Lower lobe of right lung (tissue), 2 donors: Measurements from ENCODE around the gene FBN1. TPM values are rescaled to one million over a fixed set of nuclear protein-coding genes. Genes with fewer than 3 reads are reported as not detected.

ENCODE experiments used
- ATAC-seq, 2 donors: fragments of 200-7000 bp; cut with Tn5 transposase; one replicate each; pipeline ENCODE4 v1.9.1; 2020 to 2022; ENCODE audit warnings: mild to moderate bottlenecking in 2 of 2, moderate library complexity in 2 of 2
- DNase-seq: peaks from one replicate; pipeline ENCODE4 v3.0.0-alpha.2; 2020
- H3K27ac ChIP-seq: fragments of 200-600 bp; one replicate; pipeline ENCODE4 v1.8.0; 2022
- H3K27me3 ChIP-seq: fragments of 200-600 bp; one replicate; pipeline ENCODE4 v1.8.0; 2022; ENCODE audit warnings: low read depth
- H3K36me3 ChIP-seq: fragments of 200-600 bp; one replicate; pipeline ENCODE4 v1.8.0; 2022; ENCODE audit warnings: mild to moderate bottlenecking
- H3K4me1 ChIP-seq: fragments of 200-600 bp; one replicate; pipeline ENCODE4 v1.8.0; 2022
- H3K4me3 ChIP-seq: fragments of 200-600 bp; one replicate; pipeline ENCODE4 v1.8.0; 2022; ENCODE audit warnings: mild to moderate bottlenecking
- H3K9me3 ChIP-seq: fragments of 200-600 bp; one replicate; pipeline ENCODE4 v1.8.0; 2022
- intact Hi-C: fragments of 100-400 bp; cut with DNase I; formaldehyde crosslinking; loops from one replicate; pipeline ENCODE4 v1.11.0; 2022
- total RNA-seq: library from RNA; stranded (reverse); fragmentation: NEBNext Ultra II Directional; extraction: Animal tissue kit (Norgen Biotek cat#: 25700); gene quantifications from one replicate; pipeline ENCODE4 v1.2.1, GENCODE V29; 2021
- TF ChIP-seq, protein P1 (sequence below): fragments of 200-600 bp; IDR thresholded peaks from one replicate; pipeline ENCODE4 v1.8.0; 2022; ENCODE audit warnings: antibody characterized with exemption, mild to moderate bottlenecking
- donor health status: DM: no; HTN: yes; CAD: no; lungs with severe emphysema.

FBN1 gene
- total RNA-seq, 1 donor from 2014 or later = 75.3 TPM

DNA sequence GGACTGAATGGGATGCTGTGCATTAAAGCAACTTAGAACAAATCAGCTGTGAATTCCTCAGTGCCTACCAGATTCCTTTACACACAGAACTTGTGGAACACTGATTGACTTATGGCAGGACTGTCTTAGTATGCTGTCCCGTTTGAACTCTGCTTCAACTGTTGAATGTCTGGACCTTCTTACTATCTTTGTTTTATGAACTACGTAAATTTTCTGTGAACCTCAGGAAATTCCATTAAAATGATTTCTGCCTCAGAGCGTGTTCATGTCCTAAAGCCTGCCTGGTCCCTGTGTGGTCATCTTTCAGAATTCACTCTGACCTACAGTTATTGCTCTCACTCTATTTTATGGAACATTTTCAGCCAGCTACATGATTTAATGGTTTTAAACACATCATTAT lies 29.4 kb upstream of the FBN1 start:
- Histone ChIP-seq H3K4me3 (no peak overlapping the region), H3K36me3 (no peaks in the 10 kb centered on the region), H3K4me1 (no peaks in the 10 kb centered on the region), H3K27ac (no peak overlapping the region), H3K27me3 (no peaks in the 10 kb centered on the region), H3K9me3 (no peaks in the 10 kb centered on the region)
- intact Hi-C loops = no loop called here
- ATAC-seq = no peak
- TF ChIP-seq, protein P1, sequence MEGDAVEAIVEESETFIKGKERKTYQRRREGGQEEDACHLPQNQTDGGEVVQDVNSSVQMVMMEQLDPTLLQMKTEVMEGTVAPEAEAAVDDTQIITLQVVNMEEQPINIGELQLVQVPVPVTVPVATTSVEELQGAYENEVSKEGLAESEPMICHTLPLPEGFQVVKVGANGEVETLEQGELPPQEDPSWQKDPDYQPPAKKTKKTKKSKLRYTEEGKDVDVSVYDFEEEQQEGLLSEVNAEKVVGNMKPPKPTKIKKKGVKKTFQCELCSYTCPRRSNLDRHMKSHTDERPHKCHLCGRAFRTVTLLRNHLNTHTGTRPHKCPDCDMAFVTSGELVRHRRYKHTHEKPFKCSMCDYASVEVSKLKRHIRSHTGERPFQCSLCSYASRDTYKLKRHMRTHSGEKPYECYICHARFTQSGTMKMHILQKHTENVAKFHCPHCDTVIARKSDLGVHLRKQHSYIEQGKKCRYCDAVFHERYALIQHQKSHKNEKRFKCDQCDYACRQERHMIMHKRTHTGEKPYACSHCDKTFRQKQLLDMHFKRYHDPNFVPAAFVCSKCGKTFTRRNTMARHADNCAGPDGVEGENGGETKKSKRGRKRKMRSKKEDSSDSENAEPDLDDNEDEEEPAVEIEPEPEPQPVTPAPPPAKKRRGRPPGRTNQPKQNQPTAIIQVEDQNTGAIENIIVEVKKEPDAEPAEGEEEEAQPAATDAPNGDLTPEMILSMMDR = no peak
- no peak for DNase-seq

DNA sequence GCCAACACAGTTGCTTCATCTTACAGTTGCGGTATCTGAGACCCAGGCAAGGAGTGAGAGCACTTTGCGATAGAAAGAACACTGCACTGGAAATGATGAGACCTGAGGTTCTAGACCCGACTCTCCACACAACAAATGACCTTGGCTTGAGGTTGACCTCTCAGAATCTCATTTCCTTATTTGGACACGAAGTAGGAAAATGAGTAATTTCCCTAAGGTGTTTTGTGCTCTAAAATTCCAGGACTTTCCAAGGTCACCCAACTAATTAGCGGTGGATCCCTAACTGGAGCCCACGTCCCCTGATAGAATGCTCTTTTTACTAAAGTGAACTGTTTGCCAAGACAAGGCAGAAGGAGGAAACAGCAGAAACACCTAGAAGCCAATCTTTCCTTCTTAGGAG lies 26.7 kb upstream of the FBN1 start:
- H3K27me3 ChIP-seq = no peaks in the 10 kb centered on the region
- no peak for DNase-seq
- H3K36me3 ChIP-seq = no peaks in the 10 kb centered on the region
- H3K9me3 ChIP-seq = no peaks in the 10 kb centered on the region
- TF ChIP-seq, protein P1 = no peak
- intact Hi-C loops = no loop called here
- H3K27ac ChIP-seq = no peak overlapping the region
- ATAC-seq = no peak
- no peak overlapping the region for H3K4me3 ChIP-seq
- no peaks in the 10 kb centered on the region for H3K4me1 ChIP-seq

DNA sequence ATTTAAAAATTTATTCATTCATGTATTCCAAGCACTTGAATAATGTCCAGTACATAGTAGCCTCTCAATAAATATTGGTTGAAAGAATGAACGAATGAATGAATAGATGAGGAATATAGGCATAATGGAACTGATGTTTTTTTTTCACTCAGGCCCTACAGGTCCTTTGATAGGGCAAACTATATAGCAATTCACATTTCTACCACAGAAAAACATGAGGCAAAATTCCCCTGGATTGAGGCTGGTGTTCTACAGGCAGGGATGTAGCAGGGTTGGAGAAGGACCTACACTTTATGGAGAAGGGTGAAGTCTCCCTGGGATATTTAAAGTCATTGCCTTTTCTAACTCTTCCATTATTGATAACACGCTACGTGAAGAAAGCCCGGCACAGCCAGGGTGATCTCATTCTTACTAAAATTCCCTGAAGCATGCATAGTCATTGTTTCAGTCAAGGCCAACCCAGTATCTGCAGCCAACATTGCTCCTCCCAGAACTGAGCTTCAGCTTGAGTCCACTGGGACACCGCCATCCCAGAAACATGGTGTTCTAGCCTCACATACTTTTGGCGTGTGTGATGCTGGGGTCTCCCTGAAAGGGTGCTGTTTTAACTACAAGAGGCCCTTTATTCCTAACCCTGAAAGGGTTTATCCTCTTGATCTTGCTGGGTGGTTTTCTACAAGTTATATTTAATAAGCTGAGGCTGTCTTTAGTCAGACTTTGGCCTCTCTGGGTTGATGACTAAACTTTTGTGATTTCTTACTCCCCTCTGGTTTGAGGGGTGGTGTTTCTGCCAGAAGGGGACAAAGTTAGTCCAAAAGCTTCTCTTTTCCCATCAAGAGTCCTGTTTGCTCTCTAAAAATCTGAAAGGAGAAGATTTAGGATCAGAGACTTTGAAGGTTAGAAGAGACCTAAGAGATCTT lies 25.9 kb upstream of the FBN1 start:
- no peaks in the 10 kb centered on the region for H3K36me3 ChIP-seq
- H3K9me3 ChIP-seq = no peaks in the 10 kb centered on the region
- ATAC-seq (no peak), DNase-seq (no peak)
- H3K27me3 ChIP-seq = no peaks in the 10 kb centered on the region
- intact Hi-C loops = no loop called here
- TF ChIP-seq, protein P1 = no peak
- no peak overlapping the region for H3K4me3 ChIP-seq
- H3K27ac ChIP-seq = no peak overlapping the region
- H3K4me1 ChIP-seq = no peaks in the 10 kb centered on the region

DNA sequence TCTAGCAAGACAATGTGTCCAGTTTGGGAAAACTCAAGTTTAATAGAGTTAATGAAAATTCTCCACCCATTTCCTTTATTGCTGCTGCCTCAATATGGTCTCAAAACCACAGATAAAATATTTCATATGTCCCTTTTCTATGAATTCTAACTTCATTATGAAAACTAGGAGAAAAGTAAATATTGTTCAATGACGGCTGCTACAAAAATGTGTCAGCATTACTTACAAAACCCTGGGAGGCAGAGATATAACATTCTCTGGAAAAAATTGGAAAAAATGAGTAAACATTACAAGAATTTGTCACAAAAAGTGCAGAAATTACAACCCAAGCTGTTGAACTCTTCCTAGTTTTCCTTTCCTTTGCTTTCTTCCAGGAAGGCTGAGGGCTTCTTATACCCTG lies 22.2 kb upstream of the FBN1 start:
- ATAC-seq (no peak), DNase-seq (no peak)
- Histone ChIP-seq H3K27me3 (no peaks in the 10 kb centered on the region), H3K4me1 (no peaks in the 10 kb centered on the region), H3K36me3 (no peaks in the 10 kb centered on the region), H3K27ac (no peak overlapping the region), H3K9me3 (no peaks in the 10 kb centered on the region), H3K4me3 (no peak overlapping the region)
- intact Hi-C loops = no loop called here
- TF ChIP-seq, protein P1 = no peak

DNA sequence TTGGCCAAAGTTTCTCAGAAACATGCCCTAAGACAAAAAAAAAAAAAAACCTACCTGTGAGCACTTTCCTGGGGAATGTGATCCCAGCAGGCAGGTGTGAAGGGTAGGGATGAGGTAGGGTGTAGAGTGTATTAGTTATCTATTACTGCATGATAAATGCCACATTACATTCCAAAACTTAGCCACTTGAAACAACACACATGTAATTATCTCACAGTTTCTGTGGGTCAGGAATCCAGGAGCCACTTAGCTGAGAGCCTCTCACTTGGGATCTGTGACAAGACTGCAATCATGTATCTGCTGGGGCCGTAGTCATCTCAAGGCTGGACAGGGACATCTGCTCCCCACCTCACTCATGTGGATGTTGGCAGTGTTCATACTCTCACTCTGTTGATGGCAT lies 18.9 kb upstream of the FBN1 start:
- Histone ChIP-seq H3K4me1 (no peaks in the 10 kb centered on the region), H3K27ac (no peak overlapping the region), H3K9me3 (no peaks in the 10 kb centered on the region), H3K4me3 (no peak overlapping the region), H3K27me3 (no peaks in the 10 kb centered on the region), H3K36me3 (no peaks in the 10 kb centered on the region)
- DNase-seq (no peak), ATAC-seq (no peak)
- intact Hi-C loops = no loop called here
- TF ChIP-seq, protein P1 = no peak
